ENCODE measurements around the gene CDC40.
"Not testable (repeated sequence)": the region's sequence is repeated elsewhere in the genome, so short reads cannot be mapped to it uniquely, and the experiment has no call there.

Gene CDC40

GRCh38 chr6:110201151-110201884, 21.1 kb downstream of the CDC40 start:
- DNase-seq = no peak

- DNase-seq = no peak
Observed at GRCh38 chr6:110207652-110208051, 27.4 kb downstream of the CDC40 start.

- no peak for DNase-seq
Observed at GRCh38 chr6:110211753-110212152, 31.5 kb downstream of the CDC40 start.

DNA sequence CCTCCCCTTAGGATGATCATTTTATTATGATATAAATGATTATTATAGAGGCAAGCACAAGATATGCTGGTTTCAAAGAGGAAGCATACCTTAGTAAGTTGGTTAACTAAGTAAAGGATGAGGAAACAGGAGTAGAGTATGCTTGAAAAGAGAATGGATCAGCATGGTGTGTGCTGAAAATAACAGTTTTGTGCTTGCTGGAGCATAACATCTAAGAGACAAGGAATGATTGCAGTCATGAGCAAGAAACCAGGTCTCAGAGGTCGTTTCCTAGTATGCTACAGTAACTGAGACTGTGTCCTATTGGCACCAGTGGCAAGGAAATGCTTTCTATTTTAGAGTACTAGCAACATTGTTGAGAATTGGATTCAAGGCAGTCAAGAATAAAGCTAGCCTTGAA, 34.1 kb downstream of the CDC40 start:
- DNase-seq = no peak

DNA sequence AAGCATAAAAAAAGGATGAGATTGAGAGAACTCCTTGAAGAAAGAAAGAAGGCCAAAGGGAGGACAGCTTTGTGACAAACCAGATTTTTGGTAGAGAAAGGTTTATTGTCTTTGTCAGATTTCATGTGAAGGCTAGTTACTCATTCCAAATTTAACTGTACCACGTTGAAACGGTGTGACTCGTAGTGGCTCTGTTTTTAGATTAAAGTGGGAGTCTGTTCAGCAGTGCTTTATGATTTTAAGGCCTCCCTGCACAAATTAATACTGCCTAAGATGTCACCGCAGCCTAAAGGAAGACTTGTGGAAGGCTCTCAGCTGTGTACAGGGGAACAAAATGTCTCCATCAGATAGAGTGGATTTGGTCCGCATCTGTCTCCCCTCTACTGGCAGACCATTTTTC, 35.9 kb downstream of the CDC40 start:
- DNase-seq = no peak

DNA sequence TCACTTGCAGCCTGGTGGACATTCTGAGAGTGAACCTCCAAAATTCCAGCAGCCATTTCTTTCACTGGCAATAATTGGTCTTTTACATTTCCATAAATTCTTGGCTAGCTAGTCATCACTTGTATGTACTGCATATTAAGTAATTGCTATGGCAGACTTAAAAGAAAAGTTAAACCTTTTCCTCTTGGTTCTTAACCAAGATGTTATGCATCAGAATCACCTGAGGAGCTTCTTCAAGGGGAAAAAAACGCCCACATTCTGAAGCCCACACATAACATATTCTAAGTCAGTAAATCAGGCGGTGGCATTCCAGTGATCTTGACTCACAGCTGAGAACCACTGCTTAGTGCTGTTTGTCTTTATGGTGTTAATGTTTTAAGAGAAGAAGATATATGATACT, 37.0 kb downstream of the CDC40 start:
- no peak for DNase-seq

DNA sequence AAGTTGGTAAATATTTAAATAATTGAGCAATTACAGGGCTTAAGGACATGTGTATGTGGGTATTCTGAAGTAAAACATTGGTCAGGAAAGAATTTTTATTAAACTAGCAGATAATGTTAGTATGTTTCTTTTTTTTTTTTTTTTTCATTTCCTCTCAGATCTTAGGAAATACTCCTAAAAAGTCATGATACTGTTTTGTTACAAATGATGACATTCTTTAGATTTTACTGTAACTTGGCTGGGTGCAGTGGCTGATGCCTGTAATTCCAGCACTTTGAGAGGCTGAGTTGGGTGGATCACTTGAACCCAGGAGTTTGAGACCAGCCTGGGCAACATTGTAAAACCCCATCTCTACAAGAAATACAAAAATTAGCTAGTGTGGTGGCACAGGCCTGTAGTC, 41.5 kb downstream of the CDC40 start:
- DNase-seq = no peak

DNA sequence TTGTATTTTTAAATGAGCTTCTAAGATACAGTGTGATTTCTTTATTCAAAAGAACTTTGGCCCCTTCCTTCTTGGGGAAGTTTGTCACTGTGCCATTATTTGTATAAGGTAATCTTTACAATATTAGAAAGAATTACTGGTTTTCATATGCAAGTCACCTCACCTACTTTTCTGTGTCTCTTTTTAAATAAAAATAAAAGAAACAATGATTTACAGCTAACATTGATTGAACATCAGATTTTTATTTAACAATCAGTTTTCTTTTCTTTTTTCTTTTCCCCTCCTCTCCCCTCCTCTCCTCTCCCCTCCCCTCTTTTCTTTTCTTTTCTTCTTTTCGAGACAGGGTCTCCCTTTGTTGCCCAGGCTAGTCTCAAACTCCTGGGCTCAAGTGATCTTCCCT, 46.0 kb downstream of the CDC40 start:
- DNase-seq = no peak

GRCh38 chr6:110232450-110232849, 52.2 kb downstream of the CDC40 start:
- DNase-seq = peak; percentile 36

DNA sequence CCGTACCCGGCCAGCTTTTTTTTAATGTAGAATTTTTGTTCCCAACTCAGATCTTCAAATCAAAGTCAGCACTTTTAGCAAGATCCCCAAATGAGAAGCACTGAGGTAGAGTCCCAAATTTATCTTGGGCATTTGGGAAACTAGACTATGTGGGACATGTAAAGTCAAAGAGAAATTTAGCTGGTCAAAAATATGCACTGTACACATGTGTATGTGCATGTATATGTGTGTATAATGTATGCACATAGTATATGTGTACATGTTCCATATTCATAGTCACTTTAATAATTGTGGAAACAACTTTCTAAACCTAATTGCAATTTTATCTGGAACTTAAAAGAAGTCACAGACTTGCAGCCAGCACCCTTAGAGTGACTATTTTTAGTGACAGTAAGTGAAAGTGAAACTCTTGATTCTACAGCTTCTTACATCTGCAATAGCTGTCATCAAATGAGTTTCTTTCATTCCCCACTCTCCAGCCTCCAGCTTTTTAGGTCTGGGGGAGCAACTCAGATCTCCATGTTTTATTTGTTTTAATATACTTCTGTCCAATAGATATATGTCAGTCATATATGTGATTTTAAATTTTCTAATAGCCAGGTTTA, 53.6 kb downstream of the CDC40 start:
- no peak for DNase-seq

GRCh38 chr6:110236007-110236406, 55.8 kb downstream of the CDC40 start:
- not testable (repeated sequence) for DNase-seq

DNA sequence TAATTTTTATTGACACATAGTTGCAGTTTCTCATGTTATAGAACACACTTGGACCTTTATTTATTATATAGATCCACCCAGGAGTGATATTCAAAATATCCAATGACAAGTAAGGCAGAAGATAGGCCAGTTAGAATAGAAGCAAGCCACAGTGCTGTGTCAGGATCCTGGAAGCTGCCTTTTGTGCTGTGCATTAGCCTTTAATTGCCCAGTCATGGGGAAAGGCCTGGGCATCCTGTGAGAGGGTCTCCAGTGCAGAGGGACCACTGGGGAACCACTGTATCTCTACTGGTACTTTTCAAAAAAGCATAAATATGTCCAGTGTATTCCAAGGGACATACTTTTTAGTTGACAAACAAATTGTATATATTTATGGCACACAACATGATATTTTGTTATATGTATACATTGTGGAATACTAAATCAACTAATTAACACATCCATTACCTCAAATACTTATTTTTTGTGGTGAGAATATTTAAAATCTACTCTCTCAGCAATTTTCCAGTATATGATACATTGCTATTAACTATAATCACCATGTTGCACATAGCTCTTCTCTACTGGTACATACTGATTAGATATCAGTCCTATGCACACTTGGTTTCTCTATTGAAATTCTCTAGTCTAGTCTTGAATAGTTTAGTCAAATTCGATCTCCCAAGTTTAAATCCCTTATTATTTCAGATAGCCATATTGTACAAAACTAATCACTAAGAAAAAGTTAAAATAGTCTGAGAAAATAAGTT, 59.5 kb downstream of the CDC40 start:
- DNase-seq = no peak

DNA sequence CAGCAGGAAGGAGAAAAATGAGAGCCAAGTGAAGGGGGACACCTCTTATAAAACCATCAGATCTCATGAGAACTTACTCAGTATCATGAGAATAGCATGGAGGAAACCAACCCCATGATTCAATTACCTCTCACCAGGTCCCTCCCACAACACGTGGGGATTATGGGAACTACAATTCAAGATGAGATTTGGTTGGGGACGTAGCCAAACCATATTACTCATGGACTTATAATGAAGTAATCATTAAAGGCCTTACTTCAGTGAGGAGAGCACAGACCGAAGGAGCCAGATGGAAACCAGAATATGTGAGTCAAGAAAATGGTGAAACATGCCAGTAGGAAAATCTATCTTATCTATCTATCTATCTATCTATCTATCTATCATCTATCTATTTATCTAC, 64.4 kb downstream of the CDC40 start:
- DNase-seq = not testable (repeated sequence)

DNA sequence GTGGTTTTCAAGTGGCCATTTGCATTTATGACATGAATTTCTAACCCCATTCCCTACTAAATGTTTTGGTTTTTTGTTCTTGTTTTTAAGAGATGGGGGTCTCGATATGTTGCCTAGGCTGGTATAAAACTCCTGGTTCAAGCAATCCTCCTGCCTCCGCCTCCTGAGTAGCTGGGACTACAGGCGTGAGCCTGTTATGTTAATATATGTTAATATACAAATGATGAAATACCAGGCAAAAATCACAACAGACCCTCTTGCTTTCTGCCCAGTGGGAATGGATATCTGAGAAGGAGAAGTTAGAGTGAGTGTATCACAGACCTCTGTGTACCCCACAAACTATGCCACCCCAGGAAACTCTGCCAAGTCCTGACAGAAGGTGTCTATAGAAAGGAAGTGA, 66.2 kb downstream of the CDC40 start:
- no peak for DNase-seq

DNA sequence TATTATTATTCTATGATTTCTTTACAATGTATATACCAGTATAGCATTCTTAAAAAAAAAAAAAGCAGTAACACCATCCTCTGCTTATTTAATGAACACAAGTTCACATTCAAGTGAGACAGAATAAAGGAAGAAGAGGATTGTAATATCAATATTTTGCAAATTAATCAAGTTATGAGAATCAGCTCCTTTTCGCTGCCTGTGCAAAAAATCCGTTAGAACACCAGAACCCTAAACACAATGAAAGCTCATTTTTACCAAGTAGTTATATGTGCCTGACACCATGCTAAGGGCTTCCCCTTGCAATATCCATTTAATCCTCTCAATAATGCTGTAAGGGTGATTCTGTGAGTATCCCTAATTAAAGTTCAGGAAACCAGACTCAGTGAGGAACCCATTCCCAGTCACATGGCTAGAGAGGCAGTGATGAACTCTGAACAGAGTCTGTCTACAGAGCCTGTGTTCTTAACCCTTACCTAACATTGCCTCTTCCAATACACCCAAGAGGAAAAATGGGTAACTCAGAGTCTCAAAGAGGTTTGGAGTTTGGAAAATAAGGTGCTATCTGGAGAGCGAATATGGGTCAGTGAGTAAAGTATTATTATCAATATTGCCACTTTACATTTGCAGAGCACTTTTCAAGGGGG, 66.8 kb downstream of the CDC40 start:
- DNase-seq = no peak

DNA sequence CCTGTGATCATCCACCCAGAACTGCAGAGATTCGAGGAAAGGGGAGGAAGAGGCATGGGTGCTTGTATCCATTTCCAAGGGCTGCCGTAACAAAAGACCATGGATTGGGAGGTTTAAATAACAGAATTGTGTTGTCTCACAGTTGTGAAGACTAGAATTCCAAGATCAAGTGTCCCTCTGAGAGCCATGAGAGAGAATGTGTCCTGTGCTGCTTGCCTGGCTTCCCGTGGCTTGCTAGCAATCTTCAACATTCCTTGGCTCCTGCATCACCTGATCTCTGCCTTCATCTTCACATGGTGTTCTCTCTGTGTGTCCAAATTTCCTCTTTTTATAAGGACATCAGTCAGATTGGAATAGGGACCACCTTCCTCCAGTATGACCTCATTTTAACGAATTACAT, 69.8 kb downstream of the CDC40 start:
- no peak for DNase-seq

DNA sequence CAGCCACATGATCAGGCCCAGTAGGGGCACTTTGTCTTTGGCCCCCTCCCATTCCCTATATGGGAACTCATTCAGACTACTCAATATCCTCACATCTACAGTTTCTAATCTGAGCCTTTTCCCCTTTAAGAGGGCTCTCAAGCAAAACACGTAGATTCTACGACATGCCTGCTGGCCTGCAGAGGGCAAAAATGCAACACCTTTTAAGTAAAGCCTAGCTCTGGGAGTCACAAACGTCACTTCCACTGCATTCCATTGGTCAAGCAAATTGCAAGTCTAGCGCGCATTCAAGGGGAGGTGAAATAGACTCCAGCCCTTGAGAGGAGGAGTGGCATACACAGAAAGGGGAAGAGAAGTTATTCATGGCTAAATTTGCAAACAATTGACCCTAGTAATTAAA, 70.6 kb downstream of the CDC40 start:
- DNase-seq = no peak

GRCh38 chr6:110255211-110255750, 75.1 kb downstream of the CDC40 start:
- DNase-seq = no peak

DNA sequence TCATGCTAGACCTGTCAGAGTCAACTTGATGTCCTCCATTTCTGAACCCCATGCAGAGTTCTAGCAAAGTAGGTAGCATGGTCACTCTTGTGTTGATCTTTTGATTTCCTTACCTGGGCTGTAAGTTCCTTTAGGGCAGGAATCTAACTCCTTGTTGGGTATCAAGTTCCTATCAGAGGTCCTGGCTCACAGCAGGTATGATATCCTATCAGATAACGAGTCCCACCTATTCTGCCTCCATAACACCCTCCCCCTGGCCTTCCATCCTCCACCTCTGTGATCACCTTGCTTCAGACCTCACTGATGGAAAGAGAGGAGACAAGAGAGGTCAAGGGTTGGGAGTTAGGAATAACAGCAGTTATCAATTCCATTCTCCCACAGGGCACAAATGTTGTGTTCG, 76.1 kb downstream of the CDC40 start:
- no peak for DNase-seq

- DNase-seq = no peak
Observed at GRCh38 chr6:110265273-110265672, 85.0 kb downstream of the CDC40 start.

DNA sequence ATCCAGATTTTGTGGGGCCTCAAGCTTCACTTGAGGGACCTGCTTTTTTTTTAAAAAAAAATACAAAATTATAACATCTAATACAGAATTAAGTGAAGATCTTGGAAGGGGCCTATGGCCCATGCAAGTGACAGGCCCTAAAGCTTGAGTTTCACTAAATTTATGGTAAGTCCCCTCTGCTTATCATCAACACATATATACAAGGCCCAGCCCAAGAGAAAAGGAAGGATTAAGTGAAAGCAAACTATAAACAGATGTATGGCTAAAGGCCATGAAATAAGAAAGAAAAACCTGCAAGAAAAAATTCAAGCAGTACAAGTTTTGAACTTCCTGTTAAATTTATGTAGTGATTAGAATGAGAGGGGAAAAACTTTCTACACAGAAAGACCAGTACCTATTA, 86.8 kb downstream of the CDC40 start:
- DNase-seq = no peak

- no peak for DNase-seq
Observed at GRCh38 chr6:110269623-110270022, 89.4 kb downstream of the CDC40 start.

GRCh38 chr6:110270165-110270564, 89.9 kb downstream of the CDC40 start:
- no peak for DNase-seq

GRCh38 chr6:110271732-110272022, 91.5 kb downstream of the CDC40 start:
- DNase-seq = no peak
